GM19328 (cell line): ENCODE measurements around the gene MDM1.

Experiments used
- ATAC-seq: cut with Tn5 transposase; IDR thresholded peaks from one replicate; pipeline ENCODE4 v1.9.1; 2021; ENCODE audit warnings: mild to moderate bottlenecking, moderate library complexity; ENCODE audit not compliant: unreplicated experiment

MDM1 gene

DNA sequence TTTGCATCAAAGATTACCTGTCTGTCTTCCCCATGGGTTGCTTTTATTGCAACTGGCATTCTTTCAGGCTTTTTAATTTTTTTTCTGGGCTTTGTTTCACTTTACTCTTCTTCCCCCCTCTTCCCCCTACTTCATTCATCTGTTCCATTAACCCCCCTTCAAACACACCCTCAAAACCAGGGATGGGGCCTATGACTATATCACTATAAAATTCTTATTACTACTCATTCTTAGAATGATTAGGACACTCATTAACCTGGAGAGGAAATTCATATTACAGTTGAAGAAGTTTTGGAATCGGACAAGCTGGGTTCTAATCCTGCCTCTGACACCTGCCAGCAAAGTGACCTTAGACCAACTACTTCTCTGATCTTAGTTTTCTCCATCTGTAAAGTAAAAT lies 24.8 kb upstream of the MDM1 start:
- ATAC-seq, result no peak

DNA sequence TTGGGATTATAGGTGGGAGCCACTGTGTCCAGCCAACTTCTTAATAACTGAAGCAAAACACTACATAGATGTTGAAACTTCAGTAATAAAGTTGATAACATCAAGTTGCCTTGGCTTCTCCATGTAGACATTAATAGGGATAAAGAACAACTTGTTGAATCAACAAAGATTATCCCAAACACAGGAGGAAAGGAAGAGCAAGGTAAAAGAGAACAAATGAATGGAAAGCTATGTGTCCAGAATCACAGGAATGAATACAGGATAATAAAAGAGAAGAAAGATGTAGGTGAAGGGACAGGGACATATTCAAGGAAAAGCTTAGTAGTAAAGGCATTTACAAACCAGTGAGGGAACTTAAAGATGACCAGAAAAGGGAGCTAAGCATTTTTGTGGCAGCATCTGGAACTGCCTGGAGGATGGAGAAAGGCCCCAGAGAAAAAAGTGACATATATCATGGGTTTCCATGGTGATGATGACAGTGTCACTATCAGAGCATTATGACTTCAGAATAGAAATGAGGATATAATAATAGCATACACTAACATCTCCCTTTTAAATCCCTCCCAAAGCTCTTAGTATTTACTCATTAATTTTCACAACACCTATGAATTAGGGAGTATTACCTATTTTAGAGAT lies 24.0 kb upstream of the MDM1 start:
- no peak for ATAC-seq

DNA sequence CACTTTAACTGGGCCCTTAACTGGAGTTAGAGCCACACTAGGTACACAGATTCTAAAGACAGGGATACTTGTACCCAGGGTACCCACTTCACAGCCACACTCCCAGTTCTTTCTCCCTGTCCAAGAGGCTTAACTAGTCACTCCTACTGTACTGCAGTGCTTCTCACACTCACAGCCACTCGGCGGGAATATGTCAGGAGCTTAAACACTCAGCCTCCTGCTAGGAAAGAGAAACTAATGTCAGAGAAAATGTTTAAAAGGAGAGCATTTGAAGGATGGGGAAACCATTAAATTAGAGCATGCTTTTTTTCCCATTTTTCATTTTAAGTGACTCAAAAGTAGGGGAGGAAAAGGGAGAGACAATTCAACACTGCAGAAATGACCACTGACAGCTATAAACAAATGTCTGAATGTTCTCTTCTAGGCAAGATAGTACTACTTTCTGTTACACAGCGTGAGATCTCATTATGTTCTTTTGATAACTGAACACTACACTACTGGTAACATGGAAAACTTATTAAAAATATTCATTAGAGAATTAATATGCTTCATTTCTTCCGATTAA lies 22.9 kb upstream of the MDM1 start:
- no peak for ATAC-seq

DNA sequence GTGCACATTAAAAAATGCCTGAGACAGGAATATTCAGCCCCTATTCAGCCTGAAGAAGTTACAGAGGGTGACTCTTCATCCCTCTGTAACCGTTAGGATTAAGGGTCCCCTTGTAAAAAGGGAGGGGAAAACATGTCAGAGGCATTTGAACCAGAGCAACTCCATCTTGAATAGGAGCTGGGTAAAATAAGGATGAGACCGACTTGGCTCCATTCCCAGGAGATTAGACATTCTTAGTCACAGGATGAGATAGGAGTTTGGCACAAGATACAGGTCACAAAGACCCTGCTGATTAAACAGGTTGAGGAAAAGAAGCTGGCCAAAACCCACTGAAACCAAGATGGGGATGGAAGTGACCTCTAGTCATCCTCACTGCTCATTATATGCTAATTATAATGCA lies 19.9 kb upstream of the MDM1 start:
- no peak for ATAC-seq

DNA sequence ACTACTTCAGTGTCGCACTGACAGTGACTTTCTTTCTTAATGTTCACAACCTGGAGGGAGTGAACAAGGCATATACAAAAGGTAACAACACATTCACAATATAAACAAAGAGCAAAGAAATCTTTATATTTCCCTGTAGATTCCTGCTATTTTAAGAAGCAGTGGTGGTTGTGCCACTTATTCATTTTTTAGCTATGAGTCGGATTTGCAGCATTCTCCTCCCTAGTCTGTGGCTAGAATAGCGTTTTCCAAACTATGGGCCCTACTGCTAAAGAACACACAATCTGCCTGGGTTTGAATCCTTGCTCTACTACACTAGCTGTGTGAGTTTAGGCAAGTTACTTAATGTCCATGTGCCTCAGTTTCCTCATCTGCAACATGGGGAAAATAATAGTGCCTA lies 18.6 kb upstream of the MDM1 start:
- ATAC-seq, result no peak

DNA sequence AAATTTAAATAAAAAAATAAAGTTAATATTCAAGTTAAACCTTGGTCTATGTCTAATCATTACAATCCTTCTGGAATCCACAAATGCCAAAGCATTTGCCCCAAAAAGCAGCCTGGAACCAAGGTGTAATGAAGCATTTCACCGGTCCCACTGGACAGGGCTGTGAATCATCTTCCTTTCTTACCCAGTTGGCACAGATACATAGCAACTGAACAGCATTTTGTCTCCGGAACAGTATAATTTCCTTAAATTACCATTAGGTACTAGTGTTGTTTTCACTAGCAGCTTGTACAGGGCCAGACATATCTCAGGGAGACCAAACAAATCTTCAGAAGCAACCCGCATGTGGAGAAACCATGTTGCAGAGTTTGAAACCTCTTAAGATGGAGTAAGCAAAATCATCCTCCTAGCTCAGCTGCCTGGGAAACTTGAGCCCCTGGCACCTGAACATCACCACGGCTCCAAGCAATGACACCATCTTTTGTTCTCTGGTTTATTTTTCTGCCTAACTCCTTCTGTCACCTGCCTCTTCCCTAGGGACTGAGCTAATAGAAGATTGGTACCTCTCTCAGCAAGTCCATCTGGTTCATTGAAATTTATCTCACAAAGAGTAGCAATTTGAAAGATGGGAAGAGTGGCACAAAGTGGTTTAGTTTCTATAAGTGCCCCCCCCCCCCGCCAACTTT lies 17.9 kb upstream of the MDM1 start:
- no peak for ATAC-seq

DNA sequence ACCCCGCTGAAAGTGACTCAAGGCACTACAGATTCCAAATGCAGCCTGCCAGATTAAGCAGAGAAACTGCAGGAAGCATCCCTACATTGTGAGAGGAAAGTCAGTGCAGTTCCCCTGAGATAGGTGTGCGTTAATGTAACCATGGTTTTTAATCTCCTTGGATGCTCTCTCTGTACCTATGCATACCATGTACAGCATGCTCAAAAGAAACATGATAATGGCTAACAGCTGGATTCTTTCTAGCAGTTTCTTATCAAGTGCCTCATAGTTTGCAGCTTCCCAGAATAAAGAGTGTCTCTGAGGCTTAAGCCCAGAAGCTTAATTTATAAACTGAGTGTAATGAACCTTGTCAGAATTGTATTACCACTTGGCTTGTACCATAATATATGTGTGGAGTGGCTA lies 17.1 kb upstream of the MDM1 start:
- no peak for ATAC-seq

DNA sequence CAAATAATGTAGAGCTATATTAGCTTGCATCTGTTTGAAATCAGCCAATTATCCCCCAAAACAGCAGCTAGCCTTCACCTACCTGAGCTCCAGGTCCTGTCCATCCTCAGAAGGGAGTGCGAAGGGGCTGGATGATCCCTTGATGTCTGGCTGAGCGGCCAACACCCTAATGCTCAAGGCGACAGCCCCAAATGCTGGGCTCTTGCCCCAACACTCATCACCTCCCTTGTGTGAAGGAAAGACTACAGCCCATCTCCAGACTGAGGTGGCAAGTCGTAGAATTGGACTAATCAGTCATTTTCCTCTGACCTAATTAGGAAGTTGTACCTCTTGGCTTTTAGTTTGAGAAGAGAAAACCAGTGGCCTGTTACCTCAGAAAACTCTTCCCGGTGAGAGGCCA lies 16.3 kb upstream of the MDM1 start:
- no peak for ATAC-seq

DNA sequence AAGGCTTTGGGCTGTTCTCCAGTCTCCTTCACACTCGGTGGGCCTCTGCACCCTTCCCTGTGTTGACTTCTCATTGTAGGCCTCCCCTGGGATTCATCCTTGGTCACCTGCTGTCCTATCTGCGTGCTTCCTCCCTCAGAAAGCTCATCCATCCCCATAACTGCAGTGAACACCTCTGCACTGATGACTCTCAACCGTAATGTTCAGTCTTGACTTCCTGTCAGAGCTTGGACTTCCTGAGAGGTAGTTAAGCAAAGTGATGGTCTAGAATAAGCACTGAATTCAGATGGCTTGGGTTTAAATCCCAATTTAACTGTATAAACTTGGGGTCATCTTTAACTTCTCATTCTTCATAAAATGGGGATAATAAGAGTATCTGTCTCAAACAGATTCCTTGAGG lies 13.6 kb upstream of the MDM1 start:
- ATAC-seq, result no peak

DNA sequence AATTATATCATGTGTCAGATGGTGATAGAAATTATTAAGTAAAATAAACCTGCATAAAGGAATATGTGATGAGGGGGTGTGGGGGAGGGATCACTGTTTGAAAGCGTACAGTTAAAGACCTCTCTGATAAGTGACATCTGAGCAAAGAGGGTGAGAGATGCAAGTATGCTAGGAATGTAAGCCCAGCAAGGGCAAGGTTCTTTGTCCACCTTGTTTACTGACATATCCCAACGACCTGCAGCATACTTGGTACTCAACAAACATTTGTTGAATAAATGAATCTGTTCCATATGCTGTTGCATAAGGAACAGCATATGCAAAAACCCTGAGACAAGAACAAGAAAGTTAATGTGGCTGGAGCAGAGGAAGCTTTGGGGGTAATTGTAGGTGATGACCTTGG lies 12.0 kb upstream of the MDM1 start:
- no peak for ATAC-seq

DNA sequence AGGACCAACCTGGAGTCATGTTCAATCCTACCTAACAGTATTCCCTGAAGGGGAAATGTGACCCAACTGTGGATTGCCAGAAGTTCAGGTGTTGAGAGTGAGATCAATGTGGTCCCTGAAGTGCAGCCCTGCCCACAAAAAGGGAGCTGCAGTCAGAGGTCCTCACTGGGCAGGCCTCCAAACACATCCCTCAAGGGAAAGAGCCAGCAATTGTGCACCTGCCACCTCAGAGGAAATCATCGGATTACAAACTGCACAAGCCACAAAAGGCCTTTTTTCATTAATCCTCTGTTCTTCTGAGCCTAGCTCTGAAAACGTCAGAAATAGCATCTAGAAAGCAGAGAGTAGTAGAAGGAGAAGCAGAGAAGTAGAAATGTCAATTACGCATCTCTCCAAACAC lies 10.8 kb upstream of the MDM1 start:
- ATAC-seq, result no peak

DNA sequence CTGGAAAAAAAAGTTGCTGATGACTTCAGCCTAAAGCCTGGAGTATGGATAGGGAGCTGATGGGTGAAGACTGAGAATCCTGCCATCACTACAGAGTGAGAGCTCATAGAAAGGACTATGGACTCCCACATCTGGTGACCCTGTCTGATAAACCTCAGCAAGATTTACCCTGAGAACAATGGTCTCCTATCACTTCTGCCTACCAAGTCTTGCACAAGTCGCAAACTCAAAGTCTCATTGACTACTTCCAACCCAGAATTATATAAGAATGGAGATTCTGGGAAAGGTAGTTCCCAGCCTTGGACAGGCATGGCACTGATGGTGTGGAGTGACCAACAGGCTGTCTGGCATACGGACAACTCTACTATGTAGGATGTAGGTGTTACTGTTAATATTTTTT lies 9.7 kb upstream of the MDM1 start:
- ATAC-seq, result no peak

DNA sequence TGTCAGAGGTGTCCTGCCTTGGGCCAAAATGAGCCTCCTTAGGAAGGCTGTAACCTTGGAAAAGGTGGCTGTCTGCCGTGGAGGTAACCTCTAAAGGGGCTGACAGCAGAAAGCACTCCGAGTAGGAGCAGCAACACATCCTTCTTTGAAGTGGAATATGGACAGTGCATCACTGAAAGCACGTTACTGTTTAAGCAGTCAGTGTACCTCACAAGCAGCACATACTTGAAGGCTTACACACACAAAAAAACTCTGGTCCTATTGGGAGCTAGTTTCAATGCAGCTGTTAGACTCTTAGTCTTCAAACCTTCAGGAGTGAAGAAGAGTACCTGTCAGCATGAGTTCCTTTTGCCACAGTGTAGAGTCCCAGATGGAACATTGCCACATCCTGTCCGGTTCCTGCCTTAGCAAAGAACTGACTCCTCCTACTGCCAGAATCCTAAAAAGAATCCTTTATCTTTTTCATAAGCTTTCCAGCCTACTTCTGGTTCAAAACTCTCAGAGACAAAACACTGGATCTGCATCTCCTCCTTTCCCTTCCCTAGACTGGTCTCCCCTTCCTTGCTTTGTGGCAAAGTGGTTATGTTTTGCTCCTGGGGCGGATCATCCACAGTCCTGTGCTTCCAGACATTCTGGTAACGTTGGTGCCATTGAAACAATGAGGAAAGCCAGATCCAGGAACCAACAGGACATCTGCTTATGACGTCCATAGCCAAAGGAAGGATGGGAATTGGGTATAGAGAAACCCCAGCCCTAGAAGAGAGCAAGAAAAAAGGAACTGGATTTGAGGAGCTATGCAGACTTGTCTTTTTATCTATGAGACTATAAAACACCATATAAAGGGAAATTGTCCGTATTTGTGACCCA lies 8.5 kb upstream of the MDM1 start:
- no peak for ATAC-seq

DNA sequence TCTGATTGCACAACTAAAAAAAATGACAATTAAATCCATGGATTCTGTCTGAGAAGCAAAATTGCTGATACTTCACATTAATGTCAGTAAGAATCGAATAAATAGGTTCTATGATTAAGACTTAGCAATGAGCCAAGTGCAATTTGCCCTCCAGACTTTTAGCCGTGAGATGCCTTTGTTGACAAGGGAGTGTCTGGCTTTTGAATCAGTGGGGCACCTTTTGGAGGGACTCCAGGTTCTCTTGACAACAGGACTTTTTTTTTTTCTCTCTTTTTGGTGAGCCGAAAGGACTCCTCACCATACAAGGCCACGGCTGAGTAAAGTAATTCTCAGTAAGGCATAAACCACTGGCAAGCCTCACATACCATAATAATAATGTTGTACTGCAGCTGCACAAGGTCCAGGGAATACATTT lies 4.7 kb upstream of the MDM1 start:
- ATAC-seq, result no peak

DNA sequence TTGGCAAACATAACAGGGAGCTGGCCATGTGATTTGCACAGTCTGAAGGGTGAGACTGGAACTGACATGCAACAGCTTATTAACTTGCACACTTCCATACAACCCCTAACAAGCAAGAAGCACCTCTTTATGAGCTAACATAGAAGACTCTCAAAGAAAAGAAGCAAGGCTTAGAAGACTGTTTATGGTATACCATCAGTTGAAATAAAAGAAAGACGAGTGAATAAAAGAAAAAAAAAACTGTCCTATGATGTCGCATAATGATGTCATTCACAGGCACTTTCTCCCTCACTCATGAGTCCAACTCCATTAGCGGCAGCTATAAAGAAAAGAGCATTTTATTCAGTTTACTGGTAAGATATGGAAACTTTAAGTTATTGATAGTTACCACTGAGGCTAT lies 3.3 kb upstream of the MDM1 start:
- ATAC-seq, result no peak

DNA sequence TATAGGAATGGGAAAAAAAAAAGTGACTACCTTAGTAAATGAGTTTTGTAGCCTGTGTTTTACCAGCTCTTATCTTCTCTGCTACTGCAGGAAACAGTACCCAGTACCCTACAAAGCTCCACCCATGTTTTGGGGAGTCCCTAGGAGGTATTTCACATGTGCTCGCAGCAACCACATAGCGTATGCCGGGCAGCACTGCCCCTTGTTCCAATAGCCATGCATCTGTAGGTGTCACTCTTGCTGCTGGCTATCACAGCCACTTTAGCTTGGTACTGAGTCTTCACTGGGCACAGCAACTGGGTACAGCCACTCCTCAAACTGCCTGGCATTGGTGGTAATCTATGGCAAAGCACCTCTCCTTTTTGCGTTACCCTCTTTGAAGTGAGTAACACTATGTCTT lies 2.0 kb upstream of the MDM1 start:
- no peak for ATAC-seq

DNA sequence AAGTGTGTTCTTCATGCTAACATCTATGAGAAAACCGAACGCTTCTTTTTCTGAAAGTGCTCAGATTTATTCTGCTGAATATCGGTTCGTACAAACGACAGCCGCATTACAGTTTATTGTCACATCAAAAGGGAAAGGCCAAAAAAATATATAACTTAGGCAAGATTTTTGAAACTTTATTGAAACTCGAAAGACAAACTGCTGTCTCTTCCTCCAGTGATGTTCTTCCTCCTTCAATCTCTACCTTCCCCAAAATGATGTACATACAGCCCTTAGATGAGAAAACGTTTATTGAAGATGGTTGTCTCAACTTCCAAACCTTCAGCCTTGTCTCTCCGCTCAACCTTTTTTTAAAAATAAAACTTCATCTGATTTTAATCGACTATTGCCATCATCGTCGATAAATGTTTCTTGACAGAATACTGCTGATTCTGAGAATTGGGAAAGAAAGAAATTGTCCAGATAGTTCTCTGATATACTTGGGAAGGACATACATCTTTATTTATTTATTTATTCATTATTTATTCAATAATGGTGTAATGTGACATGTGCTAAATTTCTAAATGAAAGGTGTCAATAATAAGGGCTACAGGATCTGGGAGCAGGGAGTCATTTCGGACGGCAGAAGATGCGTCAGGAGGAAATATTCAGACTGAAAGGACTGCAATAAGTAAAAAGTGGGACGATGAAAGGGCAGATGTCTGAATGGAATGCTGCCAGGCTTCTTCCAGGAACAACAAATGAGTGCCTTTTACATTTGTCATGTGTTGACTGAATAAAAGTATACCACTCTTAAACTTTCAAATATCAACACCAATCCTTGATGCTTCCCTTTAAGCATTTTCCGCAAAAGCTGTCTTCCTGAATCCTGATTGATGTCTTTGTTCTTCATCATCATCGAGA lies 817 bp upstream of the MDM1 start:
- no peak for ATAC-seq

DNA sequence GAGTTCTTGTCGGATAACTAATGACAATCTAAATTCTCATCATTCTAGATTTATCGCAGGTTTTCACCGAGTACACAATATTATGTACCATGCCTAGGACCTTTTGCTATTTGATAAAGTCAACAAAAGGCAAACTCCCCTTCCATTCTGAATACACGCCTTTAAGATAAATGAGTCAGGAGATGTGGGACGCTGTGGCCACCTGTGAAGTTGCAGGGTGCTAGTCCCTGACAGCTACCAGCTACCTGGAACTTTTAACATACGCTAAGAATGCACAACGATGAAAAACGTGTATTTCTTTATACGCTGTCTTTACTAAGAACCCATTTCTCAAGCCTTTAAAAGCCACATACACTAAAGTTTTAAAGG lies 678 bp downstream of the MDM1 start:
- ATAC-seq, result no peak

DNA sequence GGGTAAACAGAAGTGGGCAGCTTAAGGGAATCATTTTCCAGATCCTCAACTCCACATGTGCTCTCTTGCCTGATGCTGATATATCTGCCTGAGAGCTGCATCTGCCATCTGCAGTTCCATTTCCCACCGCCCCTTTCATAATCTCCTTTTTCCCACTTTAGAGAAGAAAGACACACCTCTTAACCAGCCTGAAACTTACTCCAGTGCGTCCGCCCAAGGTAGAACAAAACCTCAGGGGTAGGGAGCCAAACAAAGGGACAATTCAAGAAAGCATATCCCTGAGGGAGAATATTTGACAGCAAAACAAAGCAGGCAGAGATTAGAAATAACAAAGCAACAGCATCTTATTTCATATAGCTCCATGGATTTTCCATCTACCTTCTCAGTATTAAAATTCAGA lies 4.3 kb downstream of the MDM1 start:
- no peak for ATAC-seq

DNA sequence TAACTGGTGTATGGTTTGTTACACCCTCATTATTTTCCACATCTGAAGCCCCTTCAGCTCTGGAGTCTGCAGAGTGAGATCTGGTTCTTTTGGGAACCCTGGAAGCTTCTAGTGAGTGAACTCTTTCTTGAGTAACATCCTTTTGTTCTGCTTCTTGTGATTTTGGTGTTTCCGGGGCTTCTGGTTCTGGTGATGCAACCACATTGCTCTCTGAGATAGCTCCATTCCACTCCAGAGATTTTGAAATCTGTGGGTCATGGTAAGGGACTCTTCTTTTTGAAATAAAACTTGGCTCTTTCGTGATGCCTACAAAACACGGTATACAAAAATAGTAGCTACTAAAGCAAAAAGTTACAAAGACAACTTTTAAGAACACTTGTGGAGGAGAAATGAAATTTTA lies 5.4 kb downstream of the MDM1 start:
- no peak for ATAC-seq

DNA sequence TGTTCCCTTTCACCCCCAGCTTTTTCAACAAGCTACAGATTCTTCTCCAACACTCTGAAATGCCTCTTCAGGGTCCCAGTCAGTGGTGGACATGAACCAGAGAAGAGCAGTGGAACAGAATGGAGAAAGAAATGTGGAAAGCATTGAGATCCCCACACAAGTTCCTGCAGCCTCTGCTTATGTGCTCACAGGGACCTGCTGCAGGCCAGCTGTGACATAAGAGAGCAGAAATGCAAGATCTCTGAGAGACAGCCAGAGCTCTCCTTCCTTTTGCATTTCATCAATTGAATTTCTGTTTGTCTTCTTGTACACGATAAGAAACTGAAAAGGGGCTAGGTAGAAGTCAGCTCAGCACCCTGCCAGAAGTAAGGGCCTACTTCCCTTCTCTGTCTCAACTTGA lies 6.2 kb downstream of the MDM1 start:
- ATAC-seq, result no peak
